HG02981 (cell line): ENCODE results near the gene LECT2.

Experiments
- ATAC-seq: cut with Tn5 transposase; IDR thresholded peaks from one replicate; pipeline ENCODE4 v1.9.1; 2021; ENCODE audit warnings: mild to moderate bottlenecking, moderate library complexity; ENCODE audit not compliant: unreplicated experiment

LECT2 gene

GRCh38 chr5:135942202-135942771 lies 12.5 kb downstream of the LECT2 start:
- ATAC-seq: no peak

DNA sequence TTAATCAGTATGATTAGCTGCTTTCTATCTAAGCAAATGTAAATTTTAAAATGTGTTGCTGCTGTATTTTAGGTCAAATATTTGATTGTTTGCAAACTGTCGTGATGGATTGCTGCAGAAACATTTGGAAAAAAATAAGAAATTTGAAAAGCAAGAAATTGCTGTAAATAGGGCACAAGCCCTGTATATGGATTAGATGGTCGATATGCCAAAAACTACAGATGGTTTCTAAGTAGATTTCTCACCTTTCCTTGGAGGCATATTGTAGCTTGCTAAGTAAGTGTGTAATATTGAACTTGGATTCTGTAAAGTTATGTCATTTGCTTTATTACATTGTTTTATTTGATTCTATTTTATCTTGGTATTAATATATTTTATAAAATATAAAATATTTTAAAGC lies 13.1 kb downstream of the LECT2 start:
- no peak for ATAC-seq

DNA sequence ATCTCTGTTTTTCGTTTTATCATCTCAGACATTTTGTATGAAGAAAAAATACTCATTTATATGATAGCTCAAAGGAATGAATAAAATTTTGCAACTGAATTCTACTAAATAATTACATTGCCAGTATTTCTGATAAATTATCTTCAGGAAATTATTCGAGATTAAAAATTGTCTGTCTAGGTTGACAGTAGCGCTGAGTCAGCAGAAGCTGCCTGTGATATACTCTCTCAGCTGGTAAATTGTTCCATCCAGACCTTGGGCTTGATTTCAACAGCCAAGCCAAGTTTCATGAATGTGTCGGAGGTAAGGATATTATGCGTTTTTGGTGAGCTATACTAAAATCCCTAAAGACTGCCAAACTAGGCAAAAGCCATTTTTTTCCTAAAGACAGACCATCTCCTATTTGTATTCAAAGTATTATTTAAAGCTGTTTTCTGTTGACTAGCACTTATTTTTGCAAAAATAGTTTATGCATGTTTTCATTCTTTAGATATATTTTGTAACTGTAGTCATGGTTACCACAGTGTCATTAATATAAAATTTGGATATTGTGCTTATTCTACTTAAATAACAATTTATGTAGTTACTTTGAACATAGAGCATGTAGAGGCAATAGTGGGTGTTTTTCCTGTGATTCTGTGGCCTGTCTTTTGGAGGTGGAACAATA lies 17.4 kb downstream of the LECT2 start:
- ATAC-seq: no peak

- ATAC-seq: no peak
These were observed 19.8 kb downstream of the LECT2 start for GRCh38 chr5:135934939-135935338.

DNA sequence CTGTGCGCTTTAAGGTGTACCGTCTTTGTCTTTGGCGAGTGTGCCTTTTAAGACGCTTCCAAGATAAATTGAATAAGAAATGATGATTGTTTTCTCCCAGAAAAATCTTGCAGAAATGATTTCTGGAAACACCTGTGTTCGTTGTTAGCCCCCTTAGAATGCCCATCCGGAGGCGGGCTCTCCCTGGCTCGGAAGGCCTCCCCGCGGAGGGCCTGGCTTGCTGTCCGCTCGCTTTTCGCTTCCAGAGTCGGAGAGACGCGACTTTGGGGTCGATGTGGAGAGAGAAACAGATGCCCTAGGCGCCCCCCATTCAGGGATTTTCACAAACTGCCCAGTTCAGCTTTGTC lies 23.9 kb downstream of the LECT2 start:
- ATAC-seq: no peak

GRCh38 chr5:135930029-135930948 lies 24.5 kb downstream of the LECT2 start:
- no peak for ATAC-seq

DNA sequence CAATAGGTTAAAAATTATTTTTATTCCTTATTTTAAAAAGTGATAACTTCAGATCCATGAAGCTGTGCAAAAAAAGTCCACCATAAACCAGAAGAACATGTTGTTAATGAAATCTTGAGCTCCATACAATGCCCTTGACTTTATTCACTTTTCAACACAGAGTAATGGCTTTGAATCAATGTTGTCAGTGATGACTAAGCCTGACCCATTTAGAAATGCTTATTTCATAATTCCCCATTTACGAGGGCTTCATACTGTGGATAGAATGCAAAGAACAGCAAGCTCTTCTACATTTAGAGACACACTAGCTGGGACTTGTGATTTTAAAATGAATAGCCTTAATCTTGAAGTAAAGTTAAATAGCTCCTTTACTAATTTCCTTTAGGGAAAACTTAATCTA lies 33.4 kb downstream of the LECT2 start:
- ATAC-seq: no peak

DNA sequence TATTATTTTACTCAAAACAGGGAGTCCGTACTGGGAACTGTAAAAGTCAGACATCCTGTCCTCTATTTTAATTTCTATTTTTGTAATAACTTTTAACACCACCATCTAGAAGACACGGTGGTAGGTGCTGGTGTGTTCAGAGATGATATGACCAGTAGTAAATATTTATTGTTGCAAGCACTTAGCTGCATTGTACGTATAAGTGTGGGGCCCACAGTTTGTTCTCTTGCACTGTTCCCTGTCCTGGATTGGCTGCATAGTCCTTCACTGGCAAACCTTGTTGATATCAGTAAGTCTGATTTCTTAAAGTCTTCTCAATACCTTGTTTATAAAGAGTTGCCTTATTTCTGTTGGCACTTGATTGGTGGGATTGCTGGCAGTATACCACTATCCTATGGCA lies 34.6 kb downstream of the LECT2 start:
- ATAC-seq: no peak

- ATAC-seq: no peak
These were observed 38.0 kb downstream of the LECT2 start for GRCh38 chr5:135916638-135917263.

DNA sequence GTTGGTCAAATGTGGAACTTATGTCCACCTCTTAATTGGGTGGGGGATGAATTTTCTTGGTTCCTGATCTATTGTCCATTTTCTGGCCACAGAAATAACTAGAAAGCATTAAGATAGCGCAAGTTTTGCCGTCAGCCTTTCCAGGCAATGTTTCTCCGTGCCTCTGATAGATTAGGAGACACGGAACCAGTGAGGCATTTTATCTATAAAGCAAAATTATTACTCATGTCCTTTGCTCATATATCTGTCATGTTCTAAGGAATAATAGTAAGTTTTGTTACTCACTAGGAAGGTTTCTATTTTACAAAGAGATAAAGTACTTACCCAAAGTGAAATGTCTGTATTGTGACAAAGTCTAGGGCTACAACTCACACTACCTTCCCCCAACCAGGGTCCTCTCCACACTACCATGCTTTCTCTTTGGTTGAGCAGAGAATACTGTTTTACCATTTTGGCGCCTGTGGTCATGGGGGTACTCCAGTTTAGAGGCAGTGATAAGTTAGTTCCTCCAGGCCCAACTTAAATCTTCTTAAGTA lies 39.2 kb downstream of the LECT2 start:
- no peak for ATAC-seq

DNA sequence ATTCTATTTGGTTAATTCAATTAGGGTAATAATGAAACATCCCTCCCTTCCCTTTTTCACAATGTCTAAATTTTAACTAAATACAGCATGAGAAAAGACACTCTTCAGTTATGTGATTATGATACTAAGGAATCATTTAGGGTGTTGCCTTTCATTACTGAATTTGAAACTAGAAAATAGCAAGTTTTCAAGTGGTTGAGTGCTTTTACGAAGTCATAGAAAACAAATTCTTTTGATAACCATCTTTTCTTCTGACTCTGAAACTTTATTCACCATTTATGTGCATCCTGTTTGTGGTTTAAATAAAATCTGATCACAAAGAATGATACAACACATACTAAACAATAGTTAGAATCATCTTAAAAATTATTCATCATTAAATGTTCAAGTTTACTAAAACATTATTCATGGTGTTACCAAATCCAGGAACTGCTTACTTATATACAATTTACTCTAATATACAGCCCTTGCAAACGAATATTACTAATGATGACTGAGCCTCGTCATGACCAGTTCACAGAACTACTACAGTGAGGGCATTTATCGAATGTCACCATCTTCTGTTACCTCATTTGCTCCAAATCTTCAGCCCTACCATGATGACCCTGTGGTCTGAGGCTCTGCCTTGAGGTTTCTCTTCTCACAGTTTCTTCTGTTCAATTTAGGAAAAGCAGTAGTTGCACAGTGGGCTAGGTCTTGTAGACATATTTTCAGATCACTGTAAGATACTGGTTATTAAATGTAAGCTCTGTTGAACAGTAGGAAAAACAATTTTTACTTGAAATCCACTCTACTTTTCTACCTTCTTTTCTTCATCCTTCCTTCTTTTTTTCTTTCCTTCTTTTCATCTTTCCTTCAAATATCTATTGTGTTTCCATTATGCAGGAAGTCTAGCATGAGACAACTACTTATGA lies 40.8 kb downstream of the LECT2 start:
- ATAC-seq: no peak

GRCh38 chr5:135905144-135905543 lies 49.6 kb downstream of the LECT2 start:
- ATAC-seq: no peak

DNA sequence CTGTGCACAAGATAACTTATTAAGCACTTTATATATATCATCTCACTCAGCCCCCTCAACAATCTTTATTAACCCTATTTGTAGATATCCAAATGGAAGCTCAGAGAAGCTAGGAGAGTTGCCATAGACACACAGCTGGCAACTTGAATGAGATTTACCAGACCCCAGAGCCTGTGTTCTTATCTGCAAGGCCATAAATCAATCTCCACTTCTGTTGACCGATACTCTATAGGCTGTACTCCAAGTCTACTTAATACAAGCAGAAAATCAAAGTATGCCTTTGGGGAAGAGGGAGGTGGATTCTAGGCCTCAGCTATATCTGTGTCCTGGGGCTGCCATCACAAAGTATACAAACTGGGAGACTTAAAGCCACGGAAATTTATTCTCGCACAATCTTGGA lies 53.1 kb downstream of the LECT2 start:
- no peak for ATAC-seq

- ATAC-seq: no peak
These were observed 54.5 kb downstream of the LECT2 start for GRCh38 chr5:135900276-135900675.

DNA sequence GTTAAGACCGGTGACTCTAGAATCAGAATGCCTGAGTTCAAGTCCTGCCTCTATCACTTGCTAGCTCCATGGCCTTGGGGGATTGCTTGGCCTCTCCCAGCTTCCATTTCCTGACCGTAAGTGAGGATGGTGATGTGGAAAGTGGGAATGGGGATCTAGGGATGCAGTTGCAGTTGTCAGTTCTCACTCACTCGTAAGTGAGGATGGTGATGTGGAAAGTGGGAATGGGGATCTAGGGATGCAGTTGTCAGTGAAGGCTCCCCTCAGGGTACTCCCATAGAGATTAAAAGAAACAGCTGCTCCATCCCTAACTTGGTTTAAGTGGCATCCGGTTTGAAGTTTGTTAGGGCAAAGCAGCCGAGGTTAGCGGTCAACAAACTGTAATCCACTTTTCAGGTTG lies 56.1 kb downstream of the LECT2 start:
- no peak for ATAC-seq
